H1 (cell line): ENCODE results near the gene EXOC5. TPM values are rescaled to one million over a fixed set of nuclear protein-coding genes. Genes with fewer than 3 reads are reported as not detected.

ENCODE experiments used
- CTCF ChIA-PET: fragments of 300-600 bp; sonication (Branson Sonifier 250); formaldehyde crosslinking; loops from one replicate; lab custom pipeline; 2021; ENCODE audit not compliant: partially characterized antibody; lab: Charles Lee
- POLR2A ChIA-PET: fragments of 300-600 bp; sonication (Branson Sonifier 250); formaldehyde crosslinking; loops from one replicate; lab custom pipeline; 2021; ENCODE audit warnings: inconsistent platforms; ENCODE audit not compliant: partially characterized antibody; lab: Charles Lee
- DNase-seq, 2 experiments: peaks; one replicate each; pipeline versions ENCODE4 v3.0.0 to v3.0.0-alpha.2; 2010 to 2022; ENCODE audit warnings: low spot score in 2 of 2, low read depth in 1 of 2, mixed read lengths in 1 of 2
- FAIRE-seq: peaks from 2 replicates; lab custom pipeline; 2011; peaks lifted over from hg19 to GRCh38; lab: Jason Lieb, UNC
- H2AFZ ChIP-seq: 2 replicates; pipeline ENCODE4 v1.8.1; 2012; ENCODE audit warnings: low read length, inconsistent platforms
- H2AK5ac ChIP-seq: 2 replicates; pipeline ENCODE4 v1.6.1; 2013; ENCODE audit warnings: low read depth, low read length
- H2BK120ac ChIP-seq: replicated peaks from 2 replicates; pipeline ENCODE3; 2013; ENCODE audit warnings: low read depth, low read length, inconsistent platforms
- H2BK12ac ChIP-seq: 2 replicates; pipeline ENCODE4 v1.6.1; 2013; ENCODE audit warnings: low read depth, low read length
- H2BK15ac ChIP-seq: 2 replicates; pipeline ENCODE4 v1.6.1; 2013; ENCODE audit warnings: low read length
- H2BK20ac ChIP-seq: 2 replicates; pipeline ENCODE4 v1.6.1; 2013; ENCODE audit warnings: low read length
- H2BK5ac ChIP-seq: 2 replicates; pipeline ENCODE4 v1.6.1; 2013; ENCODE audit warnings: low read depth, low read length
- H3K14ac ChIP-seq: 2 replicates; pipeline ENCODE4 v1.6.1; 2013; ENCODE audit warnings: inconsistent platforms; ENCODE audit not compliant: insufficient read length
- H3K18ac ChIP-seq: 2 replicates; pipeline ENCODE4 v1.6.1; 2013; ENCODE audit warnings: low read length; ENCODE audit errors: extremely low read depth
- H3K23ac ChIP-seq: 2 replicates; pipeline ENCODE4 v1.6.1; 2013; ENCODE audit warnings: inconsistent platforms; ENCODE audit not compliant: insufficient read length
- H3K23me2 ChIP-seq: 2 replicates; pipeline ENCODE4 v1.6.1; 2013; ENCODE audit warnings: low read depth, low read length
- H3K27ac ChIP-seq: 2 replicates; pipeline ENCODE4 v1.6.1; 2011; ENCODE audit warnings: low read depth, low read length, inconsistent platforms
- H3K27me3 ChIP-seq, 4 experiments: replicated peaks in 1 of 4; 1 replicate in 1 of 4; 2 replicates in 3 of 4; pipeline versions ENCODE4 v1.6.1 to v1.8.1; 2011 to 2013; ENCODE audit warnings: low read length in 3 of 4, mild to moderate bottlenecking in 3 of 4, inconsistent platforms in 2 of 4, mixed read lengths in 2 of 4, moderate library complexity in 1 of 4; ENCODE audit not compliant: control insufficient read depth in 3 of 4, insufficient read depth in 3 of 4; ENCODE audit errors: extremely low read depth in 1 of 4
- H3K36me3 ChIP-seq, 4 experiments: 2 replicates each; pipeline versions ENCODE4 v1.6.1 to v1.8.1; 2011 to 2013; ENCODE audit warnings: mild to moderate bottlenecking in 4 of 4, low read length in 3 of 4, moderate library complexity in 2 of 4, control low read depth in 1 of 4, inconsistent platforms in 1 of 4; ENCODE audit not compliant: insufficient read depth in 4 of 4, control insufficient read depth in 2 of 4
- H3K4ac ChIP-seq: replicated peaks from 2 replicates; pipeline ENCODE3; 2013; ENCODE audit warnings: low read length, low read depth, mixed read lengths, inconsistent platforms; ENCODE audit not compliant: insufficient read length
- H3K4me1 ChIP-seq, 4 experiments: replicated peaks in 1 of 4; 1 replicate in 1 of 4; 2 replicates in 3 of 4; pipeline versions ENCODE4 v1.6.1 to v1.8.1; 2011 to 2013; ENCODE audit warnings: low read length in 3 of 4, inconsistent platforms in 2 of 4, mixed read lengths in 1 of 4; ENCODE audit not compliant: insufficient read depth in 4 of 4, control insufficient read depth in 3 of 4
- H3K4me2 ChIP-seq, 2 experiments: 2 replicates each; pipeline versions ENCODE4 v1.6.1 to v1.8.1; 2011 to 2013; ENCODE audit warnings: low read depth in 2 of 2, low read length in 2 of 2, control low read depth in 1 of 2, inconsistent platforms in 1 of 2, mild to moderate bottlenecking in 1 of 2; ENCODE audit not compliant: insufficient read depth in 1 of 2
- H3K4me3 ChIP-seq, 4 experiments: fragments of 200-600, 300-600 bp in 1 of 4; sonication (generic), shearing (Covaris generic), sonication (Bioruptor Twin) in 1 of 4; 2 replicates each; pipeline versions ENCODE4 v1.5.1 to v1.8.1; 2011 to 2016; ENCODE audit warnings: low read length in 4 of 4, low read depth in 3 of 4, control low read depth in 2 of 4, inconsistent platforms in 2 of 4, mild to moderate bottlenecking in 2 of 4, mixed read lengths in 1 of 4, moderate library complexity in 1 of 4; ENCODE audit not compliant: insufficient read depth in 2 of 4; ENCODE audit errors: extremely low read depth in 1 of 4
- H3K56ac ChIP-seq: replicated peaks from 2 replicates; pipeline ENCODE3; 2013; ENCODE audit warnings: low read depth, mild to moderate bottlenecking, mixed read lengths, low read length, inconsistent platforms; ENCODE audit not compliant: insufficient read length
- H3K79me1 ChIP-seq: 2 replicates; pipeline ENCODE4 v1.6.1; 2013; ENCODE audit warnings: low read depth, low read length, control low read depth
- H3K79me2 ChIP-seq, 2 experiments: 2 replicates each; pipeline versions ENCODE4 v1.6.1 to v1.8.1; 2012 to 2013; ENCODE audit warnings: low read length in 2 of 2, mild to moderate bottlenecking in 2 of 2, inconsistent platforms in 1 of 2; ENCODE audit not compliant: insufficient read depth in 2 of 2, control insufficient read depth in 1 of 2
- H3K9ac ChIP-seq, 4 experiments: replicated peaks in 1 of 4; 1 replicate in 1 of 4; 2 replicates in 3 of 4; pipeline versions ENCODE4 v1.6.1 to v1.8.1; 2011 to 2013; ENCODE audit warnings: low read depth in 3 of 4, low read length in 3 of 4, control low read depth in 2 of 4, mild to moderate bottlenecking in 2 of 4, moderate library complexity in 2 of 4, inconsistent platforms in 1 of 4; ENCODE audit errors: extremely low read depth in 1 of 4
- H3K9me3 ChIP-seq, 2 experiments: 2 replicates each; pipeline versions ENCODE4 v1.6.1 to v1.8.1; 2012 to 2013; ENCODE audit warnings: mild to moderate bottlenecking in 2 of 2, moderate library complexity in 2 of 2, control low read depth in 1 of 2, inconsistent platforms in 1 of 2, low read depth in 1 of 2, low read length in 1 of 2, mixed read lengths in 1 of 2; ENCODE audit not compliant: insufficient read depth in 2 of 2
- H4K20me1 ChIP-seq, 2 experiments: replicated peaks in 1 of 2; 2 replicates each; pipeline versions ENCODE3 to v1.8.1; 2011 to 2013; ENCODE audit warnings: inconsistent platforms in 2 of 2, low read length in 2 of 2, mild to moderate bottlenecking in 1 of 2; ENCODE audit not compliant: insufficient read depth in 2 of 2, control insufficient read depth in 1 of 2
- H4K5ac ChIP-seq: 2 replicates; pipeline ENCODE4 v1.6.1; 2013; ENCODE audit warnings: low read length, low read depth, mixed read lengths, inconsistent platforms; ENCODE audit not compliant: insufficient read length
- H4K8ac ChIP-seq: 2 replicates; pipeline ENCODE4 v1.8.0; 2013; ENCODE audit warnings: mild to moderate bottlenecking, moderate library complexity, low read length, inconsistent platforms; ENCODE audit not compliant: insufficient read depth; ENCODE audit errors: extremely low read depth
- H4K91ac ChIP-seq: replicated peaks from 2 replicates; pipeline ENCODE3; 2013; ENCODE audit warnings: low read length, mixed read lengths, inconsistent platforms; ENCODE audit not compliant: insufficient read length
- TCF12 ChIP-seq: IDR thresholded peaks from 2 replicates; pipeline ENCODE4 v1.6.1; 2011; ENCODE audit warnings: low read depth, mild to moderate bottlenecking, low read length
- USF2 ChIP-seq: IDR thresholded peaks from 2 replicates; pipeline ENCODE4 v1.6.1; 2011; ENCODE audit warnings: low read length, improper control_type of control experiment
- WGBS, 2 experiments: shearing (Covaris generic) in 1 of 2; methylation state at CpG; one replicate each; pipeline versions ENCODE4 v1.1.6 to v1.1.7; 2013 to 2015; ENCODE audit warnings: low lambda C conversion rate in 2 of 2, mixed read lengths in 2 of 2, inconsistent platforms in 1 of 2, low coverage in 1 of 2, missing lambda C conversion rate in 1 of 2; ENCODE audit not compliant: insufficient replicate concordance in 2 of 2, insufficient coverage in 1 of 2, insufficient read length in 1 of 2; ENCODE audit errors: extremely low coverage in 1 of 2, missing lambda C conversion rate in 1 of 2; 5-methylcytosine and 5-hydroxymethylcytosine counted together
- polyA plus RNA-seq, 7 experiments: library from polyadenylated mRNA; depleted of rRNA in 3 of 7; stranded (reverse) in 5 of 7; unstranded in 2 of 7; fragments of >200 nt in 5 of 7; fragments of 200-250 nt in 2 of 7; gene quantifications; 1 replicate in 5 of 7; 2 replicates in 1 of 7; 4 replicates in 1 of 7; pipeline versions ENCODE4 v1.2.1 to v1.2.3, GENCODE V29; 2011 to 2013; ENCODE audit warnings: missing spikeins in 2 of 7, mixed read lengths in 2 of 7
- total RNA-seq: library from RNA; stranded (reverse); fragmentation: NEBNext Ultra II Directional; extraction: Animal tissue kit (Norgen Biotek cat#: 25700); gene quantifications from 2 replicates; pipeline ENCODE4 v1.2.1, GENCODE V29; 2021

The EXOC5 gene
- total and polyA plus RNA-seq, 2 of the 8 experiments (the other 6 are each of a cell fraction or from before 2014, with no cell fraction given): 23.0 to 86.7 TPM

- H3K9me3 ChIP-seq: no peaks in the 10 kb centered on the region
- H2BK20ac ChIP-seq: no peak overlapping the region
- FAIRE-seq (no peak), DNase-seq (no peak)
- H2BK12ac ChIP-seq: no peak overlapping the region
- no peak overlapping the region for H3K18ac ChIP-seq
- ChIA-PET CTCF (no interaction called here), POLR2A (no interaction called here)
- H3K4me2 ChIP-seq: no peak overlapping the region
- H3K4me3 ChIP-seq: no peak overlapping the region
- peaks cover 0 to 34% (median 8%) of the 10 kb centered on the region in 4 experiments; a peak in 3 of 8 replicates for H3K36me3 ChIP-seq
- H4K8ac ChIP-seq: no peak overlapping the region
- no peaks in the 10 kb centered on the region for H3K79me1 ChIP-seq
- H3K4ac ChIP-seq: no peak overlapping the region
- H2BK120ac ChIP-seq: no peak overlapping the region
- H2AK5ac ChIP-seq: no peak overlapping the region
- no peak overlapping the region for H2BK15ac ChIP-seq
- H4K5ac ChIP-seq: no peak overlapping the region
- H4K20me1 ChIP-seq: no peaks in the 10 kb centered on the region
- H3K14ac ChIP-seq: no peak overlapping the region
- no peak overlapping the region for H4K91ac ChIP-seq
- no peak overlapping the region for H2BK5ac ChIP-seq
- no peak overlapping the region for H3K23ac ChIP-seq
- WGBS, 2 experiments: 97% methylated on average over 2 of the region's 2 CpGs; no CpG with 5 or more reads in 1 of the 2 experiments
- H3K79me2 ChIP-seq: no peaks in the 10 kb centered on the region
- no peak overlapping the region for H2AFZ ChIP-seq
- no peaks in the 10 kb centered on the region for H3K27me3 ChIP-seq
- H3K9ac ChIP-seq: peak overlapping the region in 1 of 4 experiments; percentile 34; a peak in 1 of 7 replicates
- H3K27ac ChIP-seq: no peak overlapping the region
- no peak overlapping the region for H3K56ac ChIP-seq
- no peak for TF ChIP-seq USF2
- TF ChIP-seq TCF12: no peak
- H3K4me1 ChIP-seq: peaks cover 0 to 3% (median 0%) of the 10 kb centered on the region in 4 experiments; a peak in 1 of 7 replicates
- H3K23me2 ChIP-seq: peaks cover 2% of the 10 kb centered on the region; the same call in 1 of the 2 replicates
Measured at GRCh38 chr14:57227083-57227482, 41.6 kb downstream of the EXOC5 start.
